Measurements from ENCODE around the gene LPAR3.

LPAR3 gene

GRCh38 chr1:84823991-84824390, 69.0 kb downstream of the LPAR3 start:
- no peak for TF ChIP-seq CTCF (IDR thresholded peaks at IDR 0.05; ENCODE audit: low read depth, low read length)
- DNase-seq (ENCODE audit: low read depth in 2 of 2) = no peak
- H3K4me3 ChIP-seq (replicated peaks in 1 of 2; ENCODE audit: low read depth in 2 of 2, low read length in 2 of 2) = no peak overlapping the region

GRCh38 chr1:84823511-84823910, 69.5 kb downstream of the LPAR3 start:
- TF ChIP-seq CTCF (IDR thresholded peaks at IDR 0.05; ENCODE audit: low read depth, low read length) = no peak
- H3K4me3 ChIP-seq (replicated peaks in 1 of 2; ENCODE audit: low read depth in 2 of 2, low read length in 2 of 2) = no peak overlapping the region
- DNase-seq (ENCODE audit: low read depth in 2 of 2) = no peak

GRCh38 chr1:84810343-84810742, 82.7 kb downstream of the LPAR3 start:
- no peak for TF ChIP-seq CTCF (IDR thresholded peaks at IDR 0.05; ENCODE audit: low read depth, low read length)
- DNase-seq (ENCODE audit: low read depth in 2 of 2) = no peak
- no peak overlapping the region for H3K4me3 ChIP-seq (replicated peaks in 1 of 2; ENCODE audit: low read depth in 2 of 2, low read length in 2 of 2)

GRCh38 chr1:84809023-84809422, 84.0 kb downstream of the LPAR3 start:
- no peak for TF ChIP-seq CTCF (IDR thresholded peaks at IDR 0.05; ENCODE audit: low read depth, low read length)
- no peak for DNase-seq (ENCODE audit: low read depth in 2 of 2)
- no peak overlapping the region for H3K4me3 ChIP-seq (replicated peaks in 1 of 2; ENCODE audit: low read depth in 2 of 2, low read length in 2 of 2)

- DNase-seq (ENCODE audit: low read depth in 2 of 2) = no peak
- no peak overlapping the region for H3K4me3 ChIP-seq (replicated peaks in 1 of 2; ENCODE audit: low read depth in 2 of 2, low read length in 2 of 2)
- no peak for TF ChIP-seq CTCF (IDR thresholded peaks at IDR 0.05; ENCODE audit: low read depth, low read length)
Measured at GRCh38 chr1:84803604-84804003, 89.4 kb downstream of the LPAR3 start.

- no peak for DNase-seq (ENCODE audit: low read depth in 2 of 2)
- no peak for TF ChIP-seq CTCF (IDR thresholded peaks at IDR 0.05; ENCODE audit: low read depth, low read length)
- H3K4me3 ChIP-seq (replicated peaks in 1 of 2; ENCODE audit: low read depth in 2 of 2, low read length in 2 of 2) = no peak overlapping the region
Measured at GRCh38 chr1:84802567-84803232, 90.3 kb downstream of the LPAR3 start.

Measured in cardiac fibroblast (primary cell).